H9 (cell line): ENCODE measurements around the gene DCAF5. TPM values are rescaled to one million over a fixed set of nuclear protein-coding genes. Genes with fewer than 3 reads are reported as not detected.

Source experiments
- DNase-seq: peaks from one replicate; pipeline ENCODE4 v3.0.0-alpha.2; 2017
- H2AFZ ChIP-seq: one replicate; pipeline ENCODE4 v1.6.1; 2013; ENCODE audit warnings: mild to moderate bottlenecking, low read length, control low read depth, moderate library complexity
- H2AK5ac ChIP-seq: 2 replicates; pipeline ENCODE4 v1.6.1; 2013; ENCODE audit warnings: low read length, control low read depth, mixed read lengths; ENCODE audit not compliant: insufficient read length
- H2BK120ac ChIP-seq: one replicate; pipeline ENCODE4 v1.6.1; 2013; ENCODE audit warnings: low read depth, mild to moderate bottlenecking, low read length, control low read depth, inconsistent platforms; ENCODE audit not compliant: poor library complexity, severe bottlenecking
- H2BK12ac ChIP-seq: 2 replicates; pipeline ENCODE4 v1.6.1; 2013; ENCODE audit warnings: low read length, control low read depth, mixed read lengths, low read depth; ENCODE audit not compliant: insufficient read length
- H2BK15ac ChIP-seq: 2 replicates; pipeline ENCODE4 v1.6.1; 2013; ENCODE audit warnings: low read depth, low read length, control low read depth
- H2BK20ac ChIP-seq: one replicate; pipeline ENCODE4 v1.6.1; 2013; ENCODE audit warnings: low read depth, mild to moderate bottlenecking, low read length, control low read depth, inconsistent platforms; ENCODE audit not compliant: poor library complexity, severe bottlenecking
- H2BK5ac ChIP-seq: 2 replicates; pipeline ENCODE4 v1.6.1; 2013; ENCODE audit warnings: low read length, control low read depth, mixed read lengths; ENCODE audit not compliant: insufficient read length
- H3K14ac ChIP-seq: 2 replicates; pipeline ENCODE4 v1.6.1; 2013; ENCODE audit warnings: low read length, control low read depth; ENCODE audit not compliant: insufficient read depth
- H3K18ac ChIP-seq: 2 replicates; pipeline ENCODE4 v1.6.1; 2013; ENCODE audit warnings: low read depth, mild to moderate bottlenecking, mixed read lengths, low read length, control low read depth; ENCODE audit not compliant: insufficient read length
- H3K23ac ChIP-seq: 2 replicates; pipeline ENCODE4 v1.6.1; 2013; ENCODE audit warnings: low read length, control low read depth, mixed read lengths, low read depth; ENCODE audit not compliant: insufficient read length
- H3K23me2 ChIP-seq: 2 replicates; pipeline ENCODE4 v1.6.1; 2013; ENCODE audit warnings: low read depth, mild to moderate bottlenecking, mixed read lengths, low read length, control low read depth; ENCODE audit not compliant: insufficient read length, poor library complexity, severe bottlenecking
- H3K27ac ChIP-seq: 2 replicates; pipeline ENCODE4 v1.5.1; 2013; ENCODE audit warnings: low read length, control low read depth, mixed read lengths, low read depth; ENCODE audit not compliant: insufficient read length
- H3K27me3 ChIP-seq: 2 replicates; pipeline ENCODE4 v1.6.1; 2013; ENCODE audit warnings: low read length, control low read depth, inconsistent platforms; ENCODE audit not compliant: insufficient read depth
- H3K4ac ChIP-seq: 2 replicates; pipeline ENCODE4 v1.6.1; 2013; ENCODE audit warnings: low read depth, mild to moderate bottlenecking, control low read depth, inconsistent platforms, low read length, moderate library complexity
- H3K4me1 ChIP-seq: 2 replicates; pipeline ENCODE4 v1.6.1; 2013; ENCODE audit warnings: low read length, control low read depth, inconsistent platforms; ENCODE audit not compliant: insufficient read depth
- H3K4me2 ChIP-seq: 2 replicates; pipeline ENCODE4 v1.6.1; 2013; ENCODE audit warnings: low read length, control low read depth, mixed read lengths; ENCODE audit not compliant: insufficient read length, insufficient read depth
- H3K56ac ChIP-seq: 2 replicates; pipeline ENCODE4 v1.6.1; 2013; ENCODE audit warnings: low read depth, mild to moderate bottlenecking, mixed read lengths, low read length, control low read depth; ENCODE audit not compliant: insufficient read length
- H3K79me1 ChIP-seq: 2 replicates; pipeline ENCODE4 v1.6.1; 2013; ENCODE audit warnings: low read depth, mild to moderate bottlenecking, moderate library complexity, low read length, control low read depth, inconsistent platforms; ENCODE audit not compliant: insufficient read depth, poor library complexity, severe bottlenecking
- H3K79me2 ChIP-seq: 2 replicates; pipeline ENCODE4 v1.6.1; 2013; ENCODE audit warnings: low read length, control low read depth, inconsistent platforms; ENCODE audit not compliant: insufficient read depth
- H3K9ac ChIP-seq: 2 replicates; pipeline ENCODE4 v1.6.1; 2013; ENCODE audit warnings: low read length, control low read depth, mixed read lengths; ENCODE audit not compliant: insufficient read length; ENCODE audit errors: extremely low read depth
- H3K9me3 ChIP-seq: one replicate; pipeline ENCODE4 v1.6.1; 2013; ENCODE audit warnings: low read depth, low read length, inconsistent platforms; ENCODE audit not compliant: control insufficient read depth
- H3T11ph ChIP-seq: one replicate; pipeline ENCODE4 v1.6.1; 2013; ENCODE audit warnings: mild to moderate bottlenecking, low read length, control low read depth, inconsistent platforms
- H4K20me1 ChIP-seq: one replicate; pipeline ENCODE4 v1.6.1; 2013; ENCODE audit not compliant: control insufficient read depth, insufficient read length, insufficient read depth
- H4K5ac ChIP-seq: 2 replicates; pipeline ENCODE4 v1.6.1; 2013; ENCODE audit warnings: low read depth, mild to moderate bottlenecking, mixed read lengths, low read length, control low read depth; ENCODE audit not compliant: insufficient read length
- H4K8ac ChIP-seq: replicated peaks from 2 replicates; pipeline ENCODE4 v1.6.1; 2013; ENCODE audit warnings: low read length, control low read depth, mixed read lengths, low read depth; ENCODE audit not compliant: insufficient read length
- H4K91ac ChIP-seq: 2 replicates; pipeline ENCODE4 v1.6.1; 2013; ENCODE audit warnings: low read depth, mild to moderate bottlenecking, moderate library complexity, mixed read lengths, low read length, control low read depth; ENCODE audit not compliant: insufficient read length
- H3K27ac Mint-ChIP-seq, 3 experiments: 2 replicates in 2 of 3; 3 replicates in 1 of 3; pipeline ENCODE4 v1.8.0; 2020 to 2021; ENCODE audit warnings: mixed read lengths in 3 of 3, mild to moderate bottlenecking in 1 of 3, moderate library complexity in 1 of 3
- H3K27me3 Mint-ChIP-seq: 2 replicates; pipeline ENCODE4 v1.8.0; 2021; ENCODE audit warnings: low read depth, mild to moderate bottlenecking, moderate library complexity, mixed read lengths
- H3K36me3 Mint-ChIP-seq, 3 experiments: 2 replicates in 2 of 3; 3 replicates in 1 of 3; pipeline ENCODE4 v1.8.0; 2020 to 2021; ENCODE audit warnings: low read depth in 3 of 3, mixed read lengths in 3 of 3; ENCODE audit not compliant: insufficient read depth in 1 of 3
- H3K4me1 Mint-ChIP-seq, 2 experiments: 2 replicates each; pipeline ENCODE4 v1.8.0; 2020; ENCODE audit warnings: mixed read lengths in 2 of 2
- H3K4me3 Mint-ChIP-seq, 2 experiments: 2 replicates in 1 of 2; 3 replicates in 1 of 2; pipeline ENCODE4 v1.8.0; 2020 to 2021; ENCODE audit warnings: mild to moderate bottlenecking in 2 of 2, mixed read lengths in 2 of 2, moderate library complexity in 1 of 2
- H3K9me3 Mint-ChIP-seq, 2 experiments: 2 replicates in 1 of 2; 3 replicates in 1 of 2; pipeline ENCODE4 v1.8.0; 2020; ENCODE audit warnings: mild to moderate bottlenecking in 2 of 2, mixed read lengths in 2 of 2, moderate library complexity in 1 of 2
- WGBS: extraction: QIAGEN DNeasy Blood & Tissue Kit; methylation state at CpG from one replicate; pipeline ENCODE4 v1.1.7; 2013; ENCODE audit warnings: missing lambda C conversion rate, low lambda C conversion rate, mixed read lengths; ENCODE audit not compliant: insufficient read length; ENCODE audit errors: extremely low coverage; 5-methylcytosine and 5-hydroxymethylcytosine counted together
- total RNA-seq: library from RNA; stranded (reverse); gene quantifications from 2 replicates; pipeline ENCODE4 v1.2.1, GENCODE V29; 2021
- TF ChIP-seq, protein P1 (sequence below): fragments of 200-600 bp; sonication (generic); conservative IDR thresholded peaks from 3 replicates; pipeline ENCODE4 v1.8.0; 2021; ENCODE audit warnings: antibody characterized with exemption, mild to moderate bottlenecking

Gene DCAF5
- total RNA-seq, 1 experiment from 2014 or later: 31.4 TPM

DNA sequence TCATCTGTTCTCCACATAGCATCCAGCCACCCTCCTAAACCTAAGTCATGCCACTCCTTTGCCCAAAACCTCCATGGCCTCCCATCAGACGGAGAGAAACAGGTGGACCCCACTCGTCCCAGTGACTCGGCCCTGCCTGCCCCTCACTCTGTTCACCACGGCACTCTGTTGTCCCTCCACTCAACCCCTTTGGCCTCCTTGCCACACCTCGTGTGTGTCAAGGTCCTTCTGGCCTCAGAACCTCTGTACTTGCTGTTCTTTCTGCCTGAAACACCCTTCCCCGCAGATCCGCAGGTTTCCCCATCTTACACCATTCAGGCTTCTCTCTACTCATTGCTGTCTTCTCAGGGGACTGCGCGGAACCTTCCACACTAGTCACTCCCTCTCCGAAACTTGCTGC lies 149.3 kb downstream of the DCAF5 start:
- Histone ChIP-seq H3K56ac (no peak overlapping the region), H3K14ac (no peak overlapping the region), H3K4ac (no peak overlapping the region), H3K79me1 (no peaks in the 10 kb centered on the region), H3K27ac (no peak overlapping the region), H3K23me2 (no peaks in the 10 kb centered on the region), H3K9ac (no peak overlapping the region), H2BK12ac (no peak overlapping the region), H2BK15ac (no peak overlapping the region), H3K9me3 (no peaks in the 10 kb centered on the region), H3T11ph (no peak overlapping the region), H3K4me2 (no peak overlapping the region), H2AK5ac (no peak overlapping the region), H4K20me1 (no peaks in the 10 kb centered on the region), H3K4me1 (peaks cover 1% of the 10 kb centered on the region; the same call in 1 of the 2 replicates), H4K91ac (no peak overlapping the region), H2BK5ac (no peak overlapping the region), H3K79me2 (no peaks in the 10 kb centered on the region), H4K5ac (no peak overlapping the region), H3K23ac (no peak overlapping the region), H2AFZ (no peak overlapping the region), H2BK20ac (no peak overlapping the region), H2BK120ac (no peak overlapping the region), H3K27me3 (no peaks in the 10 kb centered on the region), H3K18ac (no peak overlapping the region), H4K8ac (no peak overlapping the region)
- TF ChIP-seq, protein P1, sequence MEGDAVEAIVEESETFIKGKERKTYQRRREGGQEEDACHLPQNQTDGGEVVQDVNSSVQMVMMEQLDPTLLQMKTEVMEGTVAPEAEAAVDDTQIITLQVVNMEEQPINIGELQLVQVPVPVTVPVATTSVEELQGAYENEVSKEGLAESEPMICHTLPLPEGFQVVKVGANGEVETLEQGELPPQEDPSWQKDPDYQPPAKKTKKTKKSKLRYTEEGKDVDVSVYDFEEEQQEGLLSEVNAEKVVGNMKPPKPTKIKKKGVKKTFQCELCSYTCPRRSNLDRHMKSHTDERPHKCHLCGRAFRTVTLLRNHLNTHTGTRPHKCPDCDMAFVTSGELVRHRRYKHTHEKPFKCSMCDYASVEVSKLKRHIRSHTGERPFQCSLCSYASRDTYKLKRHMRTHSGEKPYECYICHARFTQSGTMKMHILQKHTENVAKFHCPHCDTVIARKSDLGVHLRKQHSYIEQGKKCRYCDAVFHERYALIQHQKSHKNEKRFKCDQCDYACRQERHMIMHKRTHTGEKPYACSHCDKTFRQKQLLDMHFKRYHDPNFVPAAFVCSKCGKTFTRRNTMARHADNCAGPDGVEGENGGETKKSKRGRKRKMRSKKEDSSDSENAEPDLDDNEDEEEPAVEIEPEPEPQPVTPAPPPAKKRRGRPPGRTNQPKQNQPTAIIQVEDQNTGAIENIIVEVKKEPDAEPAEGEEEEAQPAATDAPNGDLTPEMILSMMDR: no peak
- no CpG with 5 or more reads among the region's 10 CpGs for WGBS
- H3K4me1 Mint-ChIP-seq: peaks cover 19 to 21% of the 10 kb centered on the region in 2 experiments
- H3K36me3 Mint-ChIP-seq: no peaks in the 10 kb centered on the region; a peak in 1 of 7 replicates
- DNase-seq: no peak
- no peak overlapping the region; a peak in 1 of 7 replicates for H3K27ac Mint-ChIP-seq
- no peaks in the 10 kb centered on the region for H3K9me3 Mint-ChIP-seq
- peaks cover 2% of the 10 kb centered on the region; the same call in 1 of the 2 replicates for H3K27me3 Mint-ChIP-seq
- no peak overlapping the region for H3K4me3 Mint-ChIP-seq
